ENCODE results near the gene HOXD12. TPM values are rescaled to one million over a fixed set of nuclear protein-coding genes. Genes with fewer than 3 reads are reported as not detected.

HOXD12 gene
- total and polyA plus RNA-seq, 7 donors, result not detected

DNA sequence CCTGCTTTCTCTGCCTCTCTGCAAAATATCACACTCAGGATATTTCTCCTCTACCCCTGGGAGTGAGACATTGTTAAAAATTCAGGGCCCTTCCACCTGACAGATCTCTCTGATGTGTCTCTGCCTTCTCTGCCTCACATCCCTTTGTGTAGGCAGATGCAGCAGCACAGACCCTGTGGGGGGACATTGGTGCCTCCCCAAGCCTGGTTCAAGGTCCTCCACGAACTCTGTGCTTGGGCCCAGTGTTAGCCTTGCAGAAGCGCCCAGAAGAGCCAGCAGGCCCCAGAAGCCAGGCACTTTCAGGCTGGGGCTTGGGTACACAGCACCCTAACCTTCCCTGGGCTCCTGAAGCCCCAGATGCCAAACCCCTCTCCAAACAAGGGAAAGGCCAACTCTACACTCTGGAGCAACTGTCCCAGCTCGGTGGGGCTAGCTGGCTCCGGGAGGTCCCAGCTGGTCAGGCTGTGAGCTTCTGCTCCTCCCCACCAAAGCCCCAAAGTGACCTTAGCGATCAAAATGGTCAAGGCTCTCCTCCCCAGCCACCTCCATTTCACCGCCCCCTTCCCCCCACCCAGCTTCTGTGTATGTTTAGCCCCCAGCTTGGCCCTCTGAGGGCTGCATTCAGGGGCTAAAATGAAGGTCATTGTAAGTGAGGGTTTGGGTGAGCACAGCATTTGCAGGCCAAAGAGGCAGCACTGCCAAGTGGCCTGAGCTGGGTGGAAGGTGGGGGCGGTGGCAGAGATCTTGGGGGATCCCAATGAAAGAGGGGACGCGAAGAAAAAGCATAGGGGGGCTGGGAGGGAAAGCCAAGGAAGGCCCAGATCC is 25.6 kb downstream of the HOXD12 start:
- WGBS, 3 donors, result 84 to 95% (median 87%) methylated on average over 9 of the region's 9 CpGs
- H3K4me3 ChIP-seq, result no peak overlapping the region
- no peaks in the 10 kb centered on the region for H3K36me3 ChIP-seq (ENCODE audit: insufficient read depth in 1 of 2, low read depth in 1 of 2)
- peaks cover 18% of the 10 kb centered on the region for H3K4me1 ChIP-seq
- H3K9me3 ChIP-seq, result no peaks in the 10 kb centered on the region
- intact Hi-C loops (cut with DNase I), result loop anchor here (5.0 kb wide), 6 partner anchors 332 to 1022 kb away; no protein-coding TSS in a partner anchor
- peaks cover 2 to 22% (median 17%) of the 10 kb centered on the region in 3 donors for H3K27me3 ChIP-seq (ENCODE audit: insufficient read depth in 3 of 3, low read length in 2 of 3)
- DNase-seq (no peak), ATAC-seq (no peak)
- TF ChIP-seq, protein P1, sequence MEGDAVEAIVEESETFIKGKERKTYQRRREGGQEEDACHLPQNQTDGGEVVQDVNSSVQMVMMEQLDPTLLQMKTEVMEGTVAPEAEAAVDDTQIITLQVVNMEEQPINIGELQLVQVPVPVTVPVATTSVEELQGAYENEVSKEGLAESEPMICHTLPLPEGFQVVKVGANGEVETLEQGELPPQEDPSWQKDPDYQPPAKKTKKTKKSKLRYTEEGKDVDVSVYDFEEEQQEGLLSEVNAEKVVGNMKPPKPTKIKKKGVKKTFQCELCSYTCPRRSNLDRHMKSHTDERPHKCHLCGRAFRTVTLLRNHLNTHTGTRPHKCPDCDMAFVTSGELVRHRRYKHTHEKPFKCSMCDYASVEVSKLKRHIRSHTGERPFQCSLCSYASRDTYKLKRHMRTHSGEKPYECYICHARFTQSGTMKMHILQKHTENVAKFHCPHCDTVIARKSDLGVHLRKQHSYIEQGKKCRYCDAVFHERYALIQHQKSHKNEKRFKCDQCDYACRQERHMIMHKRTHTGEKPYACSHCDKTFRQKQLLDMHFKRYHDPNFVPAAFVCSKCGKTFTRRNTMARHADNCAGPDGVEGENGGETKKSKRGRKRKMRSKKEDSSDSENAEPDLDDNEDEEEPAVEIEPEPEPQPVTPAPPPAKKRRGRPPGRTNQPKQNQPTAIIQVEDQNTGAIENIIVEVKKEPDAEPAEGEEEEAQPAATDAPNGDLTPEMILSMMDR (IDR thresholded peaks at IDR 0.05), result no peak
- no peak overlapping the region for H3K27ac ChIP-seq

DNA sequence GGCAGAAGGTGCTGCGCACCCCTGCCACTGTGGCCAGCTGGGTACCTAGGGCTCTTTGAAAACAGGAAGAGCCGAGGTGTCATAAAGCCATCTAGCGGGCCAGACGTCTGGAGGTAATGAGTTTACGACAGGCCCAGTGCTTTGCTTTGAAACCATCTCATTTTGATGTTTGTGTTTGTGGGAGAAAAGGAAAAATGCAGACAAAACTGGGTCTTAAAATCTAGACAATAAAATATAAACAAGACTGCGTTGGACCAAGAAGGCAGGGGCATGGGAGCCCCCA is 26.1 kb downstream of the HOXD12 start:
- Histone ChIP-seq H3K4me3 (no peak overlapping the region), H3K9me3 (no peaks in the 10 kb centered on the region), H3K27ac (no peak overlapping the region), H3K36me3 (ENCODE audit: insufficient read depth in 1 of 2, low read depth in 1 of 2) (no peaks in the 10 kb centered on the region), H3K4me1 (peaks cover 18% of the 10 kb centered on the region), H3K27me3 (ENCODE audit: insufficient read depth in 3 of 3, low read length in 2 of 3) (peaks cover 0 to 16% (median 12%) of the 10 kb centered on the region in 3 donors)
- TF ChIP-seq, protein P1 (IDR thresholded peaks at IDR 0.05), result no peak
- 85 to 95% (median 92%) methylated on average over 6 of the region's 6 CpGs for WGBS, 3 donors
- DNase-seq, result no peak
- intact Hi-C loops (cut with DNase I), result loop anchor here (5.0 kb wide), 6 partner anchors 332 to 1022 kb away; no protein-coding TSS in a partner anchor
- no peak for ATAC-seq

DNA sequence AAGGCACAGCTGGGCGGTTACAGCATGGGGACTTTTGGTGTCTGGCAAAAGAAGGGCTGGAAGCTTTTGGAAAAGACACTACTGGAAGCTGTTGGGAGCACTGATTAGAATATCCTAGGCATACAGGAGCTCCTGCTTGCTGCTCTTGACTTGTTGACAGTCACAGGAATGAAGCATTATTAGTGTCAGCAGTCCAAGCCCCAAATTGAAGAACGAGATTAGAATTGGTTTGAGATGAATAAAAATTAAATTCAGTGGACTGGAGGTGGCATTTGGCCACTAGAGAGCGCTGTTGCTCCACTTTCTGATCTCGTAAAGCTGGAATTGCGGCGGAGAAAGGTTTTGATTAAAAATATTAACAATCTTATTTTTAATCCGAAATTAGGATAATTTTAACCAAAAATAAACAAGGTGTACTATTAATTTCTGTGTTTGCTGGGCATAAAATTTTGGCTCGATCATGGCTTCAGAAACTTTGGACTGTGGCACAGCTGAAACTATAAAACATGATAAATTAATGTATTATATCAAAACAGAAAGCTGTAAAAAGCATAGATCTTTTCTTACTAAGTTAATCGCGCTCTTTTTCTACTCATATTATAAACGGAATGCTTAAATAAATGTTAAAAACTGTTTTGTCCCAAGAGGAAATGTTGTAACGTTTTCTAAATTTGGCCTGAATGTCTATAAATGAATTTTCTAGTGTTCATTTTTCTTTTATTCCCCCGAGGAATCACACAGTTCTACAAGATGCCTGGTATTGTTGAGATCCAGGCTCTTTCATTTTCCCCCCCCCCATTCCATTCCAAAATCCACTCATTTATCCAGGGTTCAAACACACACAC is 27.6 kb downstream of the HOXD12 start:
- no peaks in the 10 kb centered on the region for H3K36me3 ChIP-seq (ENCODE audit: insufficient read depth in 1 of 2, low read depth in 1 of 2)
- TF ChIP-seq, protein P1 (IDR thresholded peaks at IDR 0.05), result peak; percentile 96
- intact Hi-C loops (cut with DNase I), result loop anchor here (1.0 to 5.0 kb wide), 7 partner anchors 330 to 1020 kb away; no protein-coding TSS in a partner anchor
- H3K4me1 ChIP-seq, result peaks cover 29% of the 10 kb centered on the region
- no peaks in the 10 kb centered on the region for H3K9me3 ChIP-seq
- DNase-seq, result peak in 1 of 2 donors; percentile 59
- no peak for ATAC-seq
- WGBS, 3 donors, result 10 to 13% (median 12%) methylated on average over 13 of the region's 13 CpGs
- H3K4me3 ChIP-seq, result peak overlapping the region; percentile 49
- peaks cover 0 to 4% (median 2%) of the 10 kb centered on the region in 3 donors for H3K27me3 ChIP-seq (ENCODE audit: insufficient read depth in 3 of 3, low read length in 2 of 3)
- no peak overlapping the region for H3K27ac ChIP-seq

DNA sequence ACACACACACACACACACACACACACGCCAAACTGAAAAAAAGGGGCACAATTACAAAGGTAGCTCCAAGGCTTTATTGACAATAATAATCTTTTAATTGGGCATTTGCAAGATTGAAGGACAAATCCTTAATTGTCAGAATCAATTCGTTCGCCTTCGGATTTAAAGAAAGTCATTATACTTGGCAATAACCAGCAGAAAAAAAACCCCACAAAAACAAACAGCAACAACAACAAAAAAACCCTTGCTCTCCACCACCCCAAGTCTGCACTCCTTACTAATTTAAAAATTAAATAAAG is 28.1 kb downstream of the HOXD12 start:
- WGBS, 3 donors, result 59 to 74% (median 69%) methylated on average over 4 of the region's 4 CpGs
- peak overlapping the region; percentile 84 for H3K4me3 ChIP-seq
- TF ChIP-seq, protein P1 (IDR thresholded peaks at IDR 0.05), result no peak
- H3K4me1 ChIP-seq, result peaks cover 29% of the 10 kb centered on the region
- intact Hi-C loops (cut with DNase I), result loop anchor here (1.0 to 5.0 kb wide), 8 partner anchors 330 to 1020 kb away; no protein-coding TSS in a partner anchor
- no peaks in the 10 kb centered on the region for H3K9me3 ChIP-seq
- no peaks in the 10 kb centered on the region for H3K36me3 ChIP-seq (ENCODE audit: insufficient read depth in 1 of 2, low read depth in 1 of 2)
- no peak overlapping the region for H3K27ac ChIP-seq
- peaks cover 0 to 4% (median 2%) of the 10 kb centered on the region in 3 donors for H3K27me3 ChIP-seq (ENCODE audit: insufficient read depth in 3 of 3, low read length in 2 of 3)
- ATAC-seq (no peak), DNase-seq (no peak)
